ENCODE results near the gene UGCG. TPM values are rescaled to one million over a fixed set of nuclear protein-coding genes. Genes with fewer than 3 reads are reported as not detected.
A peak's percentile ranks its signal among the peaks of the same experiment; 100 is the strongest.

The UGCG gene
- total and polyA plus RNA-seq, 9 of the 15 experiments (the other 6 are each of a cell fraction or from before 2014, with no cell fraction given), result 20.0 to 40.3 (median 29.2) TPM

- no peak for TF ChIP-seq THAP12 (CRISPR knock-in tag; IDR thresholded peaks at IDR 0.05)
- TF ChIP-seq LEF1 (IDR thresholded peaks at IDR 0.05), result peak; percentile 74
- TF ChIP-seq ARHGAP35 (IDR thresholded peaks at IDR 0.05; ENCODE audit: partially characterized antibody), result no peak
- no peak for TF ChIP-seq ZC3H4 (CRISPR knock-in tag; IDR thresholded peaks at IDR 0.05; ENCODE audit: borderline replicate concordance)
- peak; percentile 94 for TF ChIP-seq GATAD2B (IDR thresholded peaks at IDR 0.05; ENCODE audit: borderline replicate concordance)
- no peak for TF ChIP-seq ZC3H8 (IDR thresholded peaks at IDR 0.05)
- TF ChIP-seq BRCA1 (IDR thresholded peaks at IDR 0.05), result no peak
- TF ChIP-seq BRCA1 (CRISPR knock-in tag; IDR thresholded peaks at IDR 0.05), result no peak
- TF ChIP-seq DLX4 (CRISPR knock-in tag; IDR thresholded peaks at IDR 0.05), result no peak
- no peak for TF ChIP-seq NR2F6 (CRISPR knock-in tag; IDR thresholded peaks at IDR 0.05)
- TF ChIP-seq SMARCA4 (IDR thresholded peaks at IDR 0.05), result peak; percentile 92
- no peak for TF ChIP-seq OTX1 (CRISPR knock-in tag; IDR thresholded peaks at IDR 0.05)
- TF ChIP-seq ZNF551 (CRISPR knock-in tag; IDR thresholded peaks at IDR 0.05), result no peak
- TF ChIP-seq RAD21 (CRISPR knock-in tag; conservative IDR thresholded peaks at IDR 0.05 in 1 of 2, IDR thresholded peaks at IDR 0.05 in 1 of 2), result 0 out of 4 replicates have a peak, but pooled peaks of 1 of the 2 experiments have one; percentile 14
- no peak for TF ChIP-seq YY1 (IDR thresholded peaks at IDR 0.05; ENCODE audit: borderline replicate concordance in 1 of 3, control insufficient read depth in 1 of 3, extremely low read depth in 1 of 3, insufficient read depth in 3 of 3, insufficient read length in 1 of 3, insufficient replicate concordance in 2 of 3, low read depth in 1 of 3, low read length in 2 of 3)
- TF ChIP-seq ZBTB11 (CRISPR knock-in tag; IDR thresholded peaks at IDR 0.05), result no peak
- TF ChIP-seq RHOXF2B (CRISPR knock-in tag; conservative IDR thresholded peaks at IDR 0.05), result no peak
- TF ChIP-seq, protein P1, sequence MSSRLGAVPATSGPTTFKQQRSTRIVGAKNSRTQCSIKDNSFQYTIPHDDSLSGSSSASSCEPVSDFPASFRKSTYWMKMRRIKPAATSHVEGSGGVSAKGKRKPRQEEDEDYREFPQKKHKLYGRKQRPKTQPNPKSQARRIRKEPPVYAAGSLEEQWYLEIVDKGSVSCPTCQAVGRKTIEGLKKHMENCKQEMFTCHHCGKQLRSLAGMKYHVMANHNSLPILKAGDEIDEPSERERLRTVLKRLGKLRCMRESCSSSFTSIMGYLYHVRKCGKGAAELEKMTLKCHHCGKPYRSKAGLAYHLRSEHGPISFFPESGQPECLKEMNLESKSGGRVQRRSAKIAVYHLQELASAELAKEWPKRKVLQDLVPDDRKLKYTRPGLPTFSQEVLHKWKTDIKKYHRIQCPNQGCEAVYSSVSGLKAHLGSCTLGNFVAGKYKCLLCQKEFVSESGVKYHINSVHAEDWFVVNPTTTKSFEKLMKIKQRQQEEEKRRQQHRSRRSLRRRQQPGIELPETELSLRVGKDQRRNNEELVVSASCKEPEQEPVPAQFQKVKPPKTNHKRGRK (tag; IDR thresholded peaks at IDR 0.05), result no peak
- TF ChIP-seq ELF2 (CRISPR knock-in tag; IDR thresholded peaks at IDR 0.05), result no peak
- TF ChIP-seq CAMTA2 (CRISPR knock-in tag; conservative IDR thresholded peaks at IDR 0.05), result no peak
- TF ChIP-seq TCF15 (CRISPR knock-in tag; IDR thresholded peaks at IDR 0.05), result no peak
Measured at GRCh38 chr9:111891910-111892499, 4.6 kb upstream of the UGCG start (continued).
